GM18951 (cell line): ENCODE measurements around the gene DCXR.

Experiments
- POLR2A ChIP-seq: IDR thresholded peaks from 4 replicates; pipeline ENCODE4 v1.6.1; 2011; ENCODE audit warnings: mild to moderate bottlenecking; ENCODE audit not compliant: insufficient read length, insufficient read depth; ENCODE audit errors: extremely low read depth
- in situ Hi-C: fragments of 300-500 bp; cut with MboI; formaldehyde crosslinking; loops from one replicate; pipeline ENCODE4 v1.12.0; 2022; ENCODE audit warnings: low sequenced_read_pairs, mixed read lengths, inconsistent platforms; ENCODE audit not compliant: unreplicated experiment

Gene DCXR

GRCh38 chr17:82008941-82009405, 28.5 kb downstream of the DCXR start:
- TF ChIP-seq POLR2A: no peak
- in situ Hi-C loops: no loop called here

GRCh38 chr17:82008258-82008940, 29.1 kb downstream of the DCXR start:
- TF ChIP-seq POLR2A: no peak
- in situ Hi-C loops: no loop called here

- in situ Hi-C loops: no loop called here
- TF ChIP-seq POLR2A: no peak
Measured at GRCh38 chr17:82007495-82008257, 29.8 kb downstream of the DCXR start.

GRCh38 chr17:82007228-82007494, 30.3 kb downstream of the DCXR start:
- no peak for TF ChIP-seq POLR2A
- in situ Hi-C loops: no loop called here

- TF ChIP-seq POLR2A: no peak
- in situ Hi-C loops: no loop called here
Measured at GRCh38 chr17:82006468-82007227, 30.8 kb downstream of the DCXR start.

GRCh38 chr17:82005701-82006348, 31.7 kb downstream of the DCXR start:
- no peak for TF ChIP-seq POLR2A
- in situ Hi-C loops: no loop called here

- no peak for TF ChIP-seq POLR2A
- in situ Hi-C loops: no loop called here
Measured at GRCh38 chr17:82004517-82005455, 32.7 kb downstream of the DCXR start.

- in situ Hi-C loops: no loop called here
- no peak for TF ChIP-seq POLR2A
Measured at GRCh38 chr17:82003411-82004381, 33.8 kb downstream of the DCXR start.

- no peak for TF ChIP-seq POLR2A
Measured at GRCh38 chr17:82001571-82002056, 35.9 kb downstream of the DCXR start.

GRCh38 chr17:82000803-82001570, 36.5 kb downstream of the DCXR start:
- TF ChIP-seq POLR2A: no peak
- in situ Hi-C loops: no loop called here

More at GRCh38 chr17:82001571-82002056, 35.9 kb downstream of the DCXR start:
- in situ Hi-C loops: no loop called here
